Left ventricle myocardium inferior (tissue), 1 donor: Measurements from ENCODE around the gene FOXJ3. TPM values are rescaled to one million over a fixed set of nuclear protein-coding genes. Genes with fewer than 3 reads are reported as not detected.
A peak's percentile ranks its signal among the peaks of the same experiment; 100 is the strongest.

ENCODE experiments used
- DNase-seq: peaks from one replicate; pipeline ENCODE4 v3.0.0-alpha.2; 2020
- H3K27ac ChIP-seq: fragments of 200-600 bp; replicated peaks from 2 replicates; pipeline ENCODE4 v1.8.0; 2021
- H3K27me3 ChIP-seq: fragments of 200-600 bp; 2 replicates; pipeline ENCODE4 v1.8.0; 2021; ENCODE audit warnings: low read depth
- H3K36me3 ChIP-seq: fragments of 200-600 bp; 2 replicates; pipeline ENCODE4 v1.8.0; 2021
- H3K4me1 ChIP-seq: fragments of 200-600 bp; 2 replicates; pipeline ENCODE4 v1.8.0; 2021
- H3K4me3 ChIP-seq: fragments of 200-600 bp; 2 replicates; pipeline ENCODE4 v1.8.0; 2021; ENCODE audit warnings: mild to moderate bottlenecking, moderate library complexity
- H3K9me3 ChIP-seq: fragments of 200-600 bp; replicated peaks from 2 replicates; pipeline ENCODE4 v1.8.0; 2021
- CTCF ChIP-seq: fragments of 200-600 bp; IDR thresholded peaks from 2 replicates; pipeline ENCODE4 v1.8.0; 2021; ENCODE audit warnings: antibody characterized with exemption, mild to moderate bottlenecking, borderline replicate concordance
- intact Hi-C: fragments of 100-400 bp; cut with micrococcal nuclease; formaldehyde crosslinking; loops from one replicate; pipeline ENCODE4 v1.11.0; 2022
- total RNA-seq: library from RNA; stranded (reverse); fragmentation: NEBNext Ultra II Directional; extraction: Animal tissue kit (Norgen Biotek cat#: 25700); gene quantifications from one replicate; pipeline ENCODE4 v1.2.1, GENCODE V29; 2021
- donor health status: DM: no; HTN: yes; CAD: no; lungs with severe emphysema.

FOXJ3 gene
- total RNA-seq, 1 donor from 2014 or later, result 40.7 TPM

- no peak for DNase-seq
- Histone ChIP-seq H3K27me3 (no peaks in the 10 kb centered on the region), H3K4me1 (peaks cover 96% of the 10 kb centered on the region), H3K27ac (no peak overlapping the region), H3K4me3 (no peak overlapping the region), H3K36me3 (no peaks in the 10 kb centered on the region), H3K9me3 (no peaks in the 10 kb centered on the region)
- intact Hi-C loops, result no loop called here
- no peak for TF ChIP-seq CTCF
These were observed 10.0 kb downstream of the FOXJ3 start for GRCh38 chr1:42325014-42325402.

GRCh38 chr1:42324398-42325013 lies 10.5 kb downstream of the FOXJ3 start:
- Histone ChIP-seq H3K4me1 (peaks cover 96% of the 10 kb centered on the region), H3K4me3 (no peak overlapping the region), H3K27me3 (no peaks in the 10 kb centered on the region), H3K9me3 (no peaks in the 10 kb centered on the region), H3K27ac (no peak overlapping the region), H3K36me3 (no peaks in the 10 kb centered on the region)
- TF ChIP-seq CTCF, result no peak
- no peak for DNase-seq
- intact Hi-C loops, result no loop called here

GRCh38 chr1:42323551-42323950 lies 11.5 kb downstream of the FOXJ3 start:
- Histone ChIP-seq H3K4me1 (peaks cover 96% of the 10 kb centered on the region), H3K27ac (no peak overlapping the region)
- no peak for DNase-seq

GRCh38 chr1:42322577-42322976 lies 12.5 kb downstream of the FOXJ3 start:
- H3K4me3 ChIP-seq, result no peak overlapping the region
- peaks cover 95% of the 10 kb centered on the region for H3K4me1 ChIP-seq
- no peak for TF ChIP-seq CTCF
- intact Hi-C loops, result no loop called here
- H3K36me3 ChIP-seq, result no peaks in the 10 kb centered on the region
- H3K9me3 ChIP-seq, result no peaks in the 10 kb centered on the region
- H3K27me3 ChIP-seq, result no peaks in the 10 kb centered on the region
- no peak for DNase-seq
- H3K27ac ChIP-seq, result peak overlapping the region; percentile 80

More at GRCh38 chr1:42323551-42323950, 11.5 kb downstream of the FOXJ3 start:
- intact Hi-C loops, result no loop called here
- TF ChIP-seq CTCF, result no peak
- Histone ChIP-seq H3K4me3 (no peak overlapping the region), H3K27me3 (no peaks in the 10 kb centered on the region), H3K36me3 (no peaks in the 10 kb centered on the region), H3K9me3 (no peaks in the 10 kb centered on the region)

- Histone ChIP-seq H3K27ac (peak overlapping the region; percentile 80), H3K9me3 (no peaks in the 10 kb centered on the region), H3K4me3 (no peak overlapping the region), H3K27me3 (no peaks in the 10 kb centered on the region), H3K36me3 (no peaks in the 10 kb centered on the region), H3K4me1 (peaks cover 95% of the 10 kb centered on the region)
- TF ChIP-seq CTCF, result no peak
- DNase-seq, result no peak
- intact Hi-C loops, result no loop called here
These were observed 13.3 kb downstream of the FOXJ3 start for GRCh38 chr1:42321731-42322130.
